Stimulated activated CD8-positive, alpha-beta memory T cell treated with anti-CD3 and anti-CD28 coated beads, Interleukin-4, amount 100 ng/mL, for 4 hours (primary cell): ENCODE data around the gene C4orf50.
A peak's percentile ranks its signal among the peaks of the same experiment; 100 is the strongest.
"Not testable (repeated sequence)": the region's sequence is repeated elsewhere in the genome, so short reads cannot be mapped to it uniquely, and the experiment has no call there.

Experiments used
- DNase-seq, 2 donors: peaks; one replicate each; pipeline ENCODE4 v3.0.0-alpha.2; 2020; ENCODE audit warnings: low read depth in 2 of 2, low spot score in 1 of 2

The C4orf50 gene

GRCh38 chr4:6017800-6018199 is 431 bp downstream of the C4orf50 start:
- DNase-seq, result no peak

- no peak for DNase-seq
Measured at GRCh38 chr4:6017030-6017429, 1.2 kb downstream of the C4orf50 start.

GRCh38 chr4:6013564-6013963 is 4.7 kb downstream of the C4orf50 start:
- no peak for DNase-seq

GRCh38 chr4:6012200-6012599 is 6.0 kb downstream of the C4orf50 start:
- no peak for DNase-seq

- no peak for DNase-seq
Measured at GRCh38 chr4:6011686-6012085, 6.5 kb downstream of the C4orf50 start.

GRCh38 chr4:6011271-6011671 is 7.0 kb downstream of the C4orf50 start:
- DNase-seq, result no peak

GRCh38 chr4:6010789-6011188 is 7.4 kb downstream of the C4orf50 start:
- DNase-seq, result no peak

- no peak for DNase-seq
Measured at GRCh38 chr4:6009452-6009851, 8.8 kb downstream of the C4orf50 start.

- DNase-seq, result no peak
Measured at GRCh38 chr4:6008766-6009385, 9.4 kb downstream of the C4orf50 start.

GRCh38 chr4:6008092-6008551 is 10.1 kb downstream of the C4orf50 start:
- no peak for DNase-seq

GRCh38 chr4:6005175-6005574 is 13.1 kb downstream of the C4orf50 start:
- DNase-seq, result no peak

- not testable (repeated sequence) for DNase-seq
Measured at GRCh38 chr4:6003485-6003884, 14.7 kb downstream of the C4orf50 start.

GRCh38 chr4:6002926-6003325 is 15.3 kb downstream of the C4orf50 start:
- no peak for DNase-seq

GRCh38 chr4:6002492-6002833 is 15.8 kb downstream of the C4orf50 start:
- no peak for DNase-seq

GRCh38 chr4:6001680-6002491 is 16.3 kb downstream of the C4orf50 start:
- no peak for DNase-seq

- DNase-seq, result no peak
Measured at GRCh38 chr4:5999830-6000365, 18.3 kb downstream of the C4orf50 start.

GRCh38 chr4:5999356-5999755 is 18.9 kb downstream of the C4orf50 start:
- DNase-seq, result no peak

GRCh38 chr4:5998333-5998936 is 19.8 kb downstream of the C4orf50 start:
- DNase-seq, result peak; percentile 2 to 6

GRCh38 chr4:5996641-5997040 is 21.6 kb downstream of the C4orf50 start:
- DNase-seq, result no peak

GRCh38 chr4:5995901-5996623 is 22.2 kb downstream of the C4orf50 start:
- no peak for DNase-seq
